HG02763 (cell line): Measurements from ENCODE around the gene AFF2.
"Not testable (repeated sequence)": the region's sequence is repeated elsewhere in the genome, so short reads cannot be mapped to it uniquely, and the experiment has no call there.

Experiments
- ATAC-seq: cut with Tn5 transposase; IDR thresholded peaks from one replicate; pipeline ENCODE4 v1.9.1; 2021; ENCODE audit warnings: mild to moderate bottlenecking, moderate library complexity; ENCODE audit not compliant: unreplicated experiment

Gene AFF2

DNA sequence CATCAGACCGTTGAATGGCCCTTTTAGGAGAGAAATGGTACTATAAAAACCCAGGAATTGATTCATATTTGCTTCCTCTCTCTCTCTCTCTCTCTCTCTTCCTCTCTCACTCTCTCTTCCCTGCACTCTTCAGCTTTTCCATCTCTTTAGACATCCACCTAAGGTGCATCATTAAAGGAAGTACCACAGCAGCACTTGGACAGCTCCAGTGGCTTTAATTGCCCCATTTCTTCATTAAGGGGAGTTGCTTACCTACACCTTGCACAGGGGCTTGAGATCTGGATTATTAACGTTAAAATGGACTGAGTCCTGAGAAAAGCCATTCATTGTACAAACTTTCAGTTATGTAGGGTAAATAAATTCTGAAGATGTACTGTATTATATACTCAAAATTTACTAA lies 323.6 kb downstream of the AFF2 start:
- no peak for ATAC-seq

DNA sequence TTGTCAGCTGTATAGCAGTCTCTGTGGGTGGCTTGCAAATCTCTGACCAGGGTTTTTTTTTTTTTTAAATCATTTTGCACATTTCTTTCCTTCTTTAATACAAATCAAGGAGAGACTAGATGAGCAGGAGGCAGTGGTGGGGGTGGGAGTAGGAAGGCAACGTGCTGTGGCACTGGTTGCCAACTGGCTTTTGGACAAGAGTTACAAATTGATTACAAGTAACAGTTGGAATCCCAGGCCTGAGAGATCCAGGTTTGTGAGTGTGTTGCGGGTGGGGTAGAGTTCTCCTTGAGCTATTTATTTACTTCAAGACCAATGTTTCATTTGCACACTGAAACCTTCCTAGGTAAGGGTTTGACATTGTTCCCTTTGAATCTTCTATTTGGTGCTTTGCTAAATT lies 325.3 kb downstream of the AFF2 start:
- ATAC-seq, result no peak

DNA sequence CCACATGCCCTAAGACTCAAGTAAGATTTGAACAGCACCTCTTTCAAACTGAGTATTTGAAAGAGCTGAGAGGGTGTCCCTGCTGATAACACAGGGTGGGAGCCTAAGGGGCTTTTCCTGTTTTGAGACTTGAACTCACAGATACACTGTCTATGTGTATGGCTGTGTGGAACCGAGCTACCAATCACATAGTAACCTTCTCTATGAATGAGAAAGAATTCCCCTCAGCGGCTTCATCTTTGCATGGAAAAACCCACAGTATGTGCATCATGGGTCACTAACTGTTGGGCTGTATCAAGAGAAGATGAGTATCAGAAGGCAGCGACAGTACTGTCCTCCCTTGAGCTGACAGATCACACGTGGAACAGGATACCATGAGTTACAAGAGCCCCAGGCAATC lies 336.3 kb downstream of the AFF2 start:
- ATAC-seq, result no peak

DNA sequence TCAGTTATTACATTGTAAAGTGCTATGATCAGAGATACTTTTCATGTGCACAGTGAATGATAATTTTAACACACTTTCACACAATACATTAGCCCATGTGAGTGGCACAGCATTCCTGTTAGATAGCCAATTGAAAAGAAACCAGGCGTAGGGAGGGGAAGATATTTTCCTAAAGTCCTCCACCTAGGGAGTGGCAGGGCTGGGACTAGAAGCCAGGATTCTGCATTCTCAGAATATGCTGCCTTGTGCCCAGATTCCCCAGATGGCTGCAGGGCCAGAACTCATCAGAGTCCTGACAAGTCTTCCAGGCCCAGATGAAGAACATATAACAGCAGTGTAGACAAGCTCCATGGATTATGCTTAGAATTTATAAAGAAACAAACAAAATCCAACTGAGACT lies 350.2 kb downstream of the AFF2 start:
- no peak for ATAC-seq

- no peak for ATAC-seq
These were observed 353.9 kb downstream of the AFF2 start for GRCh38 chrX:148854306-148854705.

DNA sequence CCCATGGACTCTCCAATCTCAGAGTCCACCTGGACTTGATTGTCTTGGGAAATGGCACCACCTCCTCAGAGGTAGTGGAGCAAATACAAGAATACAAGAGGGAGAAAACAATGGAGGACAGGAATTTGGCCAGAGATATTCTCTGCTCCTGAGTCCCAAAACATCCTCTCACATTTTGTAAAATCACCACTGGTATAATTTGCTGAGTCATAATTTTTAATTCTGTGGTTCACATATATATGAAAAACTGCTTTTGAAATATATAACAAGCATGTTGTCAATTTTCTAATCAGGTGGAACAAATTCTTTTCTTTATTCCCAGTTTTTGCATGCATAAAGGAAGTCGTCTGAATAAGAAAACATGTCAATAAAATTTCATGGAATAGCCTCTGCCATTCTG lies 356.1 kb downstream of the AFF2 start:
- no peak for ATAC-seq

DNA sequence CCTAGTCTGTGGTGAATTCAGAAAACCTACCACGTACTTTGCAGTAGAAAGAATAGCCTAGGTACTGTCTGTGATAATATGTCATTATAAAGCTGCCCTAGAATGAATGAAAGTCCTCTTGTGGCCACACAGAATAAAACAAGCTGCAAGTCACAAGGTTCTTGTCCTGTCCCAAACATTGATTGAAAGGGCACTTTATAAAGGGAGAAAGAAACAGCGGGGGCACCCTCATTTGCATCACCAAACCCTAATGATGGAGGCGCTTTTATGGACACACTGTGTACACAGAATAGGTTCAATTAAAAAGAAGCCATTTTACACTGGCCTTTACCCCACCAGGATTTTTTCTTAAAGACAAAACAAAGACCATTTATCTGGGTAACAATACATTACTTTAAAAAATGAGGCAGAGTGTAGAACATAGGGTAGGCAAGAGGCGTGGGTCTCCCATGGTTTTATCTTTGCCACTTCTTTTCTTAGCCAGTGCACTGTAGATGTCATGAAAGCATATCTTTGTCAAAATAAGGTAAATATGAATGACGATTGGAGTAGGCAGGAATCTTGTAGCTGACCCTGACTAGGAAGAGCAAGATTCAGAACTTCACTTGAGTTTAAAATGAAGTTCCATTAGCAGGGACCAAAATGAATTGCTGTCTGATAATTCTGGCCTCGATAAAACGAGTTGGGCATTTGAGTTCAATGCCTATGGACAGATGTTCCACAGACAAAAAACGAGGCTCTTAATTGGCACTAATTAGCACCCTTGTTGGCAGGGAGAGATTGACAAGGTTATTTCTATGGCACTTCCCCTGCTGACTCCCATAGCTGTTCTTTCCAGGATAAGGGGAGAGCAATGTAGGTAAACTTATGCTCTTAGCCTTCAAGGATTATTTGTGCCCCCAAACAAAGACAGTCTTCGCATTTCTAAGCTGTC lies 365.1 kb downstream of the AFF2 start:
- no peak for ATAC-seq

DNA sequence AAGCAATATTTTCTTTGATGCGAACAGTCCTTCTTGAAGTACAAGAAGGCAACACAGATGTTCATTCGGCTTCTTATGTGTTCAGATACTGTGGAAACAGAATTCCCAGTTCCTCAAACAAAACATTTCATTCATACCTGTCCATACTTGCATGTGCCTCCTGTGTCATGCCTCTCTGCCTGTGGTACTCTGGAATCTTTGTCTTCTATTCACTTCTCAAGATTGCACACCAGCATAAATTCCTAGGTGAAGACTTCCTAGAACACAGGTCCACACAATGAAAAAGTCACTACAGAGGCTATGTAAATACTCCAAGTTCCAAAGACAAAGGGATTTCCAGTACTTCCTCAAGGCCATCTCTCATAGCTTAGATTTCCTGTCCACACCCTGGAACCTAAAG lies 367.2 kb downstream of the AFF2 start:
- no peak for ATAC-seq

DNA sequence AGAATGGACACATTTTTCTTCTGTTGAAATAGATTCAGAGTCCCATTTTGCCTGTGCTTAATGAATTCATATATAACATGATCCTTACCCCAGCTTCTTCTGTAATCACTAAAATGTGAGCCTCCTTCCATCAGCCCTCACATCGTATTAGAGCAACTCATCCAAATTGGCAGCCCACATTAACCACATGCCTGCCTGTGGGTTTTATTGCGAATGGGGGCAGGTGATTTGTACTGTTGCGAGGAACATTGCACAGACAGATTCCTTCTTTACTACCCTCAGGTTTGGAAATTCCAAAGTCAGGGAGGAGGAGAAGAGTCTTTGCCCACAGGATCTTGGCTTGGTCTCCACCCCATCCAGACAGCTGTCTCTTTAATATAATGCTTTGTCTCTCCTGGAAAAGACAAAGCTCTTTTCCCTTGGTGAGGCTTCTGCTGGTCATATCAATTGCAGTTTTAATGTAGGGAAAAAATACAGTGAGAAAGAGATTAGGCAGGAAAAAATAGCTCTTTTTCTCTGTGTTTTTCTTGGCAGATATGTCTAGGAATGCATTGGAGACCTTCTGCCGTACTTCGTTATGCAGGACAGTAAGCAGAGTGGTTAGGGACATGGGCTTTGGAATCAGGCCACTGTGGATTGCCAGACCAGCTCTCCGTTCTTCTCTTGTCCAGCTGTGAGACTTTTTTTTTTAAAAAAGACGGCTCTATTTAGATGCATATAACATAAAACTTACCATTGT lies 371.2 kb downstream of the AFF2 start:
- ATAC-seq, result no peak

GRCh38 chrX:148872161-148872535 lies 371.7 kb downstream of the AFF2 start:
- ATAC-seq, result no peak

DNA sequence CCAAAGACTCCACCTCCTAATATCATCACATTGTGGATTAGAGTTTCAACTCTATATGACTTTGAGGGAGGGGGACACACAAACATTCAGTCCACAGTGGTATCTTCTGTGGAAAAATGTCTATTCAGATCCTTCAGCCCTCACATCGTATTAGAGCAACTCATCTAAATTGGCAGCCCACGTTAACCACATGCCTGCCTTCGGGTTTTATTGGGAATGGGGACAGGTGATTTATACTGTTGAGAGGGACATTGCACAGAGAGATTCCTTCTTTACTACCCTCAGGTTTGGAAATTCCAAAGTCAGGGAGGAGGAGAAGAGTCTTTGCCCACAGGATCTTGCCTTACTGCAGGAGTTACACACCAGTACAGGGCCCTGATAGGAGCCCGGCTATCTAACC lies 372.5 kb downstream of the AFF2 start:
- no peak for ATAC-seq

GRCh38 chrX:148874636-148875246 lies 374.3 kb downstream of the AFF2 start:
- ATAC-seq, result no peak

- no peak for ATAC-seq
These were observed 378.0 kb downstream of the AFF2 start for GRCh38 chrX:148878371-148878770.

DNA sequence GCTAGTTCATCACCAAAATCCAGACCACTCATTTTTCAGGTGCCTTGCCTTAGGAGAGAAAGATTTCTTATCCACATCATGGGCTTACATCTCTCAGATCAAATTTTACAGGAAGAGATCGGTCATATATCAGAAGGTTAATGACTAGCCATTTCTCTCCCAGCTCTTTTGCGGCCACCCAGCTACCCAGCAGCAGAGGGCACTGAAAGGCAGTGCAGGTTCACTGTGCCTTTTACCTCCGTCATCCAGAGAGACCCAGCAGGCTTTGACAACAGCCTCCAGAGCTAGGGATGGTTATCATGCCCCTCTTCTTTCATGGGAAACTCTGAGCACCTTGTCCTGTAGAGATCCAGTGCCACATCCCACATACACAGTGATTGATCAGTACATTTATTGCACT lies 384.8 kb downstream of the AFF2 start:
- ATAC-seq, result no peak

GRCh38 chrX:148893395-148893794 lies 393.0 kb downstream of the AFF2 start:
- no peak for ATAC-seq

DNA sequence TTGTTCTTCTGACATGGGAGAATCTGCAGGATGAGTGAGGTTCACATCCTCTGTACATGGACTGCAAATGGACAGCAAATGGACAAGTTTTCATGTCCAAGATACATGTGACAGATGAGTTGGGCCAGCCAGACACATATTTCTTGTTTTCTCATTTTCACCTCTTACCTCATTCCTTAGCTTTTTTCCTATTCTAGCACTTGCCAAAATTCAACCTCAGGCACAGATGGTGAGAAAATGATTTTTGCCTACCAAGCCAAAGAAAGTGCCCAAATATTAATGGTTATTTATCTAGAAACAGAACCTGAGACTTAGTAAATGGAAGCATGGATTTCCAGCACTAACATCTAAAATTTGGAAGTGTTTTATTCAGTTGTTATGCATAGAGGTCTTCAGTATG lies 402.2 kb downstream of the AFF2 start:
- no peak for ATAC-seq

DNA sequence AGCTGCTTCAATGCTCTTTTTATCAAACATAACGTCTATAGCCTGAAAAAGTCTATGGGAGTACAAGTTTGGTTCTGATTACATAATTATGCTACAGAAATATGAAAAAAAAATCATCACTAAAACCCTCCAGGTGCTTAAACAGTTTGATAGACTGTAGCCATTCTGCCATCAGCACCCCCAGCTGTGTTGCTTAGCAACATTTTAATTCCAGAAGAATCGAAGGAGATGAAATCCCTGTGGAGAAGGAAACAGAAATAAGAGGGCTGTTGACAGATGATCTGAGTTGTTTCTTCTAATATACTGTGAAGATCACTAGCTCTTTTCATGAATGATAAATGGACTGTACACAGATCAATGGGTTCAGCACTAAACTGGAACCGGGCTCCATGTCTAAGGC lies 402.8 kb downstream of the AFF2 start:
- no peak for ATAC-seq

GRCh38 chrX:148904421-148905111 lies 404.1 kb downstream of the AFF2 start:
- ATAC-seq, result no peak

GRCh38 chrX:148905400-148905799 lies 405.0 kb downstream of the AFF2 start:
- ATAC-seq, result no peak

DNA sequence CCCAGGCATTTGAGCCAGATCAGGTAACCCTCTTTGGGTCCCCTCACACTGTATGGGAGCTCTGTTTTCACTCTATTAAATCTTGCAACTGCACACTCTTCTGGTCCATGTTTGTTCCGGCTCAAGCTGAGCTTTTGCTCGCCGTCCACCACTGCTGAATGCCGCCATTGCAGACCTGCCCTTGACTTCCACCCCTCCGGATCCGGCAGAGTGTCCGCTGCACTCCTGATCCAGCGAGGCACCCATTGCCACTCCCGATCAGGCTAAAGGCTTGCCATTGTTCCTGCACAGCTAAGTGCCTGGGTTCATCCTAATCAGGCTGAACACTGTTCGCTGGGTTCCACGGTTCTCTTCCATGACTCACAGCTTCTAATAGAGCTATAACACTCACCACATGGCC lies 406.2 kb downstream of the AFF2 start:
- ATAC-seq, result not testable (repeated sequence)

GRCh38 chrX:148909758-148910157 lies 409.3 kb downstream of the AFF2 start:
- no peak for ATAC-seq
